Stomach (tissue), 9 donors: ENCODE measurements around the gene PGLYRP2. TPM values are rescaled to one million over a fixed set of nuclear protein-coding genes. Genes with fewer than 3 reads are reported as not detected.

Experiments
- DNase-seq, 2 donors: peaks; one replicate each; pipeline versions ENCODE4 v3.0.0 to v3.0.0-alpha.2; 2013 to 2019
- H3K27ac ChIP-seq, 5 donors: fragments of 200-600 bp in 4 of 5; sonication (generic) in 4 of 5; one replicate each; pipeline ENCODE4 v1.5.1; 2013 to 2019; ENCODE audit warnings: mild to moderate bottlenecking in 1 of 5, moderate library complexity in 1 of 5
- H3K27me3 ChIP-seq, 3 donors: fragments of 200-600 bp; sonication (generic); one replicate each; pipeline ENCODE4 v1.5.1; 2017 to 2019; ENCODE audit warnings: mixed run types in 1 of 3
- H3K36me3 ChIP-seq, 4 donors: fragments of 200-600 bp; sonication (generic); 1 replicate in 3 of 4; 2 replicates in 1 of 4; pipeline ENCODE4 v1.5.1; 2016 to 2019
- H3K4me1 ChIP-seq, 4 donors: fragments of 200-600 bp; sonication (generic); one replicate each; pipeline ENCODE4 v1.5.1; 2016 to 2019
- H3K4me3 ChIP-seq, 4 donors: fragments of 200-600 bp; sonication (generic) in 3 of 4; one replicate each; pipeline ENCODE4 v1.5.1; 2016 to 2019; ENCODE audit warnings: mild to moderate bottlenecking in 1 of 4
- H3K9me3 ChIP-seq, 4 donors: fragments of 200-600 bp; sonication (generic); one replicate each; pipeline ENCODE4 v1.5.1; 2016 to 2019
- CTCF ChIP-seq, 7 experiments: fragments of 450-650 bp in 4 of 7; fragments of 200-600 bp in 3 of 7; sonication (generic) in 3 of 7; IDR thresholded peaks; one replicate each; pipeline ENCODE4 v1.5.1; 2016 to 2019; ENCODE audit warnings: antibody characterized with exemption in 7 of 7, control low read depth in 2 of 7, mild to moderate bottlenecking in 1 of 7
- EP300 ChIP-seq: sonication (generic); formaldehyde crosslinking; IDR thresholded peaks from one replicate; pipeline ENCODE4 v1.6.1; 2017; ENCODE audit warnings: antibody characterized with exemption
- POLR2A ChIP-seq, 4 donors: fragments of 450-650 bp; IDR thresholded peaks; one replicate each; pipeline ENCODE4 v1.6.1; 2016; ENCODE audit warnings: antibody characterized with exemption in 4 of 4, control low read depth in 2 of 4, mild to moderate bottlenecking in 1 of 4, moderate library complexity in 1 of 4
- POLR2AphosphoS5 ChIP-seq, 3 donors: sonication (generic); formaldehyde crosslinking; IDR thresholded peaks; one replicate each; pipeline ENCODE4 v1.6.1; 2016; ENCODE audit warnings: antibody characterized with exemption in 3 of 3
- WGBS, 5 donors: extraction: QIAGEN DNeasy Blood & Tissue Kit in 3 of 5; methylation state at CpG; one replicate each; pipeline versions ENCODE4 v1.1.5 to v1.1.7; 2013 to 2018; 5-methylcytosine and 5-hydroxymethylcytosine counted together
- intact Hi-C: fragments of 100-400 bp; cut with DNase I; formaldehyde crosslinking; loops from one replicate; pipeline ENCODE4 v1.15.1; 2023; ENCODE audit warnings: low total_unique reads
- polyA plus RNA-seq, 3 donors: library from polyadenylated mRNA; stranded (reverse); fragments of 200-250 nt; gene quantifications; one replicate each; pipeline ENCODE4 v1.2.3, GENCODE V29; 2013
- total RNA-seq, 5 donors: library from RNA; depleted of rRNA; stranded (reverse); fragments of >200 nt; gene quantifications; one replicate each; pipeline versions ENCODE4 v1.1.0 to v1.2.3, GENCODE V29; 2014 to 2016
- donor health status: healthy with polysubstance abuse.
- donor health status: Bipolar disorder and iron deficiency.
- donor health status: healthy.

The PGLYRP2 gene
- total and polyA plus RNA-seq, 8 donors: not detected

GRCh38 chr19:15438124-15438496, 41.2 kb downstream of the PGLYRP2 start:
- intact Hi-C loops: no loop called here
- peaks cover 0 to 32% (median 9%) of the 10 kb centered on the region in 4 donors for H3K36me3 ChIP-seq
- H3K4me3 ChIP-seq: no peak overlapping the region
- H3K27ac ChIP-seq: peak overlapping the region in 4 of 5 donors; percentile 41 to 73 (median 54)
- H3K9me3 ChIP-seq: no peaks in the 10 kb centered on the region
- H3K4me1 ChIP-seq: peaks cover 4 to 31% (median 24%) of the 10 kb centered on the region in 4 donors
- 40 to 80% (median 53%) methylated on average over 2 of the region's 2 CpGs for WGBS, 5 donors
- no peaks in the 10 kb centered on the region for H3K27me3 ChIP-seq
- no peak for DNase-seq
- TF ChIP-seq CTCF (IDR thresholded peaks at IDR 0.05) (no peak), EP300 (no peak), POLR2A (IDR thresholded peaks at IDR 0.05) (no peak), POLR2AphosphoS5 (IDR thresholded peaks at IDR 0.05) (no peak)

DNA sequence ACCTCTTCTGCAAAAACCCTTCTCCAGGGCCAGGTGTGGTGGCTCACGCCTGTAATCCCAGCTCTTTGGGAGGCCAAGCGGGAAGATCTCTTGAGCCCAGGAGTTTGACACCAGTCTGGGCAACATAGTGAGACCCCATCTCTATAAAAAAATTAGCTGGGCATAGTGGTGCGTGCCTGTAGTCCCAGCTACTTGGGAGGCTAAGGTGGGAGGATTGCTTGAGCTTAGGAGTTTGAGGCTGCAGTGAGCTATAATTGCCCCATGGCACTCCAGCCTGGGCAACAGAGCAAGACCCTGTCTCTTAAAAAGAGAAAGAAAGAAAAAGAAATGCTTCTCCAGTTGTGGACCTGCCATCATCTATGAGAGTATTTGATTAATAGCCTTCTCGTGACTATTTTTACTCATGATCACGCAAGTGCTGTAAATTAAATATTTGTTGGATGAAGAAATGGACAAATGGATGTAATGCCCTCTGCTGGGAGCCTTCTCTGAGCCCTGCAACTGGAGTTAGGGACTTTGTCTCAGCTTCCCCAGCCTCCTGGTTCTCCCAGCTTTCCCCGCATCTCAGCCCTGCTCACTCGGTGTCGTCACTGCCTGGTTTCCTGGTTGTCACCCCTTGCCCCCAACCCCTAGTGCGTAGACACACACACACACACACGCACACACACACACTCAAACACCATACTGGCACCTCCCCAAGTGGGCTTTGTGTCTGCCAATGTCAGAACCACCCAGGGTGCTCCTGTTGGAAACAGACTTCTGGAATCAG, 41.8 kb downstream of the PGLYRP2 start:
- WGBS, 5 donors: 40 to 61% (median 50%) methylated on average over 10 of the region's 10 CpGs
- Histone ChIP-seq H3K4me1 (peaks cover 4 to 33% (median 27%) of the 10 kb centered on the region in 4 donors), H3K27ac (peak overlapping the region in 4 of 5 donors; percentile 41 to 73 (median 56)), H3K36me3 (peaks cover 0 to 32% (median 9%) of the 10 kb centered on the region in 4 donors), H3K27me3 (no peaks in the 10 kb centered on the region), H3K9me3 (no peaks in the 10 kb centered on the region), H3K4me3 (no peak overlapping the region)
- DNase-seq: peak; percentile 35 to 61
- TF ChIP-seq CTCF (IDR thresholded peaks at IDR 0.05) (peak in 2 of 7 experiments; percentile 4 to 37), EP300 (no peak), POLR2AphosphoS5 (IDR thresholded peaks at IDR 0.05) (peak in 2 of 3 donors; percentile 32 to 40), POLR2A (IDR thresholded peaks at IDR 0.05) (no peak)
- intact Hi-C loops: no loop called here

DNA sequence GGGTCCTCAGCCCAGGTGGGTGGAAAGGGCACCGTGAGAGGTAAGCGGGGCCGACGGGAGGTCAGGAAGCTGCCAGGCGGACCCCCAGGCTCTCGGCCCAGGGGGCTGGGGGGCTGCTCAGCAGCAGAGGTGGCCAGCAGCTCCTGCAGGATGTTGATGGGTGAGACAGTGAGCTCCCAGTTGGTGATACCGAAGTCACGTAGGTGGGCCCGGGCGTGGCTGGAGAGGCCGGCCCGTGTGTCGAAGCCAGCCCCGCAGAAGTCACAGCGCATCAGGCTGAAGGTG, 42.5 kb downstream of the PGLYRP2 start:
- H3K4me3 ChIP-seq: no peak overlapping the region
- H3K27ac ChIP-seq: peak overlapping the region in 3 of 5 donors; percentile 17 to 73 (median 53)
- peaks cover 0 to 32% (median 9%) of the 10 kb centered on the region in 4 donors for H3K36me3 ChIP-seq
- TF ChIP-seq POLR2A (IDR thresholded peaks at IDR 0.05) (no peak), POLR2AphosphoS5 (IDR thresholded peaks at IDR 0.05) (no peak), EP300 (no peak), CTCF (IDR thresholded peaks at IDR 0.05) (no peak)
- WGBS, 5 donors: 82 to 95% (median 90%) methylated on average over 9 to 15 of the region's 15 CpGs
- H3K27me3 ChIP-seq: no peaks in the 10 kb centered on the region
- peaks cover 5 to 35% (median 30%) of the 10 kb centered on the region in 4 donors for H3K4me1 ChIP-seq
- no peaks in the 10 kb centered on the region for H3K9me3 ChIP-seq
- no peak for DNase-seq
- intact Hi-C loops: no loop called here

DNA sequence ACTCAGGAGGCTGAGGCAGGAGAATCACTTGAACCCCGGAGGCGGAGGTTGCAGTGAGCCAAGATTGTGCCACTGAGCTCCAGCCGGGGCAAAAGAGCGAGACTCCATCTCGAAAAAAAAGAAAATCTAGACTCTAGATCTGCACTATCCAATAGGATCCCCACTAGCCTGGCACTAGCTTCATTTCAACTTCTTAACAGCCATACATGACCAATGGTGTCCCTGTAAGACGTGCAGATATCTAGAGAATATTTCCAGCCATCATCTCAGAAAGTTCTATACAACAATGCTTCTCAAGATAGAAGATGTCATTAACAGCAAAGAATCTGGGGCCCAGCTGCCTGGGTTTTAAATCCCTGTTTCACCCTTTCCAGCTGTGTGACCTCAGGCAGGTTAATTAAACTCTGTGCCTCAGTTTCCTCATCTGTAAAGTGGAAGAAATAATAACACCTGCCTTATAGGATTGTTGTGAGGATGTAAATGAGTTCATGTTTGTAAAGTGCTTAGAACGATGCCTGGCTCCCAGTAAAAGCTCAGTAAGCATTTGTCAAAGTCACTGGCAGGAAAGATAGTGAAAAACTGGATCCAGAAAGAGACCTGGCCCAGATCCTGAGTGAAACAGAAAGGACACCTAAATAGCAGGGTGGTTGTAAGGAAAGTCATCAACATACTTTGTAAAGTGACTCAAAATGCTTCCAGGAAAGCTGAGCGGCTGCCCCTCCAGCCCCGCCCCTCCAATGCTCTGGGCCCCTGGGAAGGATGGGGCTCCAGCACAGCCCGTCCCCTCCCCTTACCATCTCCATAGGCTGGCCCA, 43.1 kb downstream of the PGLYRP2 start:
- DNase-seq: no peak
- Histone ChIP-seq H3K4me1 (peaks cover 11 to 41% (median 35%) of the 10 kb centered on the region in 4 donors), H3K27me3 (no peaks in the 10 kb centered on the region), H3K9me3 (no peaks in the 10 kb centered on the region), H3K36me3 (peaks cover 0 to 32% (median 9%) of the 10 kb centered on the region in 4 donors), H3K27ac (peak overlapping the region in 2 of 5 donors; percentile 17 to 73), H3K4me3 (no peak overlapping the region)
- intact Hi-C loops: no loop called here
- TF ChIP-seq POLR2AphosphoS5 (IDR thresholded peaks at IDR 0.05) (no peak), CTCF (IDR thresholded peaks at IDR 0.05) (no peak), POLR2A (IDR thresholded peaks at IDR 0.05) (no peak), EP300 (no peak)
- WGBS, 5 donors: 83 to 94% (median 89%) methylated on average over 10 of the region's 10 CpGs
